GM12801 (cell line): ENCODE results near the gene KCNS1.

Experiments used
- TF ChIP-seq, protein P1 (sequence below): IDR thresholded peaks from one replicate; pipeline ENCODE4 v1.5.1; 2011; ENCODE audit warnings: control low read depth; ENCODE audit not compliant: insufficient read length; ENCODE audit errors: extremely low read depth

KCNS1 gene

DNA sequence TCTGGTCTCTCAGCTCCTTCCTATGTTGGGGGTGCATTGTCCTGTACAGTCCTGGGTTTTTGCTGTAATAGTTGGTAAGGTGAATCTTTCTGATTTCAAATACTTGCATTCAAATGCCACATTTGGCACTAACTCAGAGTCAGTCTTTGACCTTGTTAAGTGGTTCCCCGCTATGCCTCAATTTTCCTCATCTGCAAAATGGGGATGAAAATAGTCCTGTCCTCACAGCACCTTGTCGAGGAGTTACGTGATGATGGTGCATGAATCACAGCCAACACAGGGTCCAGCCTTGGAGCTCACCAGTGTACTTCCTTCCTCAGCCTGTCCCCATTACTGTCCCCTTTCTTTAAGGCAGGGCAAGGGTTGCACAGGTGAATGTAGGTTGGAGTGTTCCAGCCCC, 12.9 kb upstream of the KCNS1 start:
- TF ChIP-seq, protein P1, sequence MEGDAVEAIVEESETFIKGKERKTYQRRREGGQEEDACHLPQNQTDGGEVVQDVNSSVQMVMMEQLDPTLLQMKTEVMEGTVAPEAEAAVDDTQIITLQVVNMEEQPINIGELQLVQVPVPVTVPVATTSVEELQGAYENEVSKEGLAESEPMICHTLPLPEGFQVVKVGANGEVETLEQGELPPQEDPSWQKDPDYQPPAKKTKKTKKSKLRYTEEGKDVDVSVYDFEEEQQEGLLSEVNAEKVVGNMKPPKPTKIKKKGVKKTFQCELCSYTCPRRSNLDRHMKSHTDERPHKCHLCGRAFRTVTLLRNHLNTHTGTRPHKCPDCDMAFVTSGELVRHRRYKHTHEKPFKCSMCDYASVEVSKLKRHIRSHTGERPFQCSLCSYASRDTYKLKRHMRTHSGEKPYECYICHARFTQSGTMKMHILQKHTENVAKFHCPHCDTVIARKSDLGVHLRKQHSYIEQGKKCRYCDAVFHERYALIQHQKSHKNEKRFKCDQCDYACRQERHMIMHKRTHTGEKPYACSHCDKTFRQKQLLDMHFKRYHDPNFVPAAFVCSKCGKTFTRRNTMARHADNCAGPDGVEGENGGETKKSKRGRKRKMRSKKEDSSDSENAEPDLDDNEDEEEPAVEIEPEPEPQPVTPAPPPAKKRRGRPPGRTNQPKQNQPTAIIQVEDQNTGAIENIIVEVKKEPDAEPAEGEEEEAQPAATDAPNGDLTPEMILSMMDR = no peak

DNA sequence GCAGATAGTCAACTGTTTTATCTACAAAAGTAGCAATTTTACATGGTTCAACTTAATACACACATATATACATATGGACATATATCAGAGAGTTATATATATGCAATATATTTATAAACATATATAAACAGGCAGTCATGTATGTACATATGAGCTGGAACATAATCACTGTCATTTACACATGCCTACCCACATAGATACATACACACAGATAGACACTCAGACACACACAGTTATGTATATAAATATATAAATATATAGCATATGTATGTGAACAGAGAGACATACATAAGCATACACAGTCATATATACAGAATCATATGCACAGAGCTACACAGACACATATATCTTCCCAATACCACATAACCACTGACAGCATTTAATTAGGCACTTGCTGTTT, 11.8 kb upstream of the KCNS1 start:
- TF ChIP-seq, protein P1 = no peak

DNA sequence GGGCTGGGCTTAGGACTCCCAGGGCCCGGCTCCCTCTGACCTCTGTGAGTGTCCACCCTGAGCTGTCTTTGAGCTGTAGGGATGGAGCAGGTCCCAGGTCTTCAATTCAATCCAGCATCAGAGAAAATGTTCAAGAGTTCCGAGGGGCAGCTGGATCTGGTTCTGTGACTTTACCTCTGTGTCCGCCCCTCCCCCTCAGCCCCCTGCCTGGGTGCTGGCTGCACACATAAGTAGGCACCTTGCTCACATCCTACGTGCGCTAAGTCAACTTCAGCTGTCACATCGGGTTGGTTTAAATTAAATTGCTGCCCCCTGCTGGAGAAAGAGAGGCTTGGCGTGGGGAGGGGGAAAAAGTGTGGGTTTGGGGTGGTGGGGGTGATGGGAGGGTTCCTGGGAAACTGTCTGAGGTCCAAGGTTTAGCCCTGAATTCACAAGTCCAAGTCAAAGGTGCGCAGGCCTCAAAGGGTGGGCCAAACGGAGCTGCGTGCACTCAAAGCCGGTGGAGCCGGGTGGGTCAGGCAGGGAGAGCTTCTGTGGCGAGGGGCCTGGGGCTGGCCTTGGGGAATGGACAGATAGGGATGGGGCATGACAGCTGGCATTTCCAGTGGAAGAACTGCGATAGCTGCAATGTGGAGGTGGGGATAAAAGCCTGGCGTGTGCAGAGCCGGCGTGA, 11.0 kb upstream of the KCNS1 start:
- TF ChIP-seq, protein P1 = no peak

DNA sequence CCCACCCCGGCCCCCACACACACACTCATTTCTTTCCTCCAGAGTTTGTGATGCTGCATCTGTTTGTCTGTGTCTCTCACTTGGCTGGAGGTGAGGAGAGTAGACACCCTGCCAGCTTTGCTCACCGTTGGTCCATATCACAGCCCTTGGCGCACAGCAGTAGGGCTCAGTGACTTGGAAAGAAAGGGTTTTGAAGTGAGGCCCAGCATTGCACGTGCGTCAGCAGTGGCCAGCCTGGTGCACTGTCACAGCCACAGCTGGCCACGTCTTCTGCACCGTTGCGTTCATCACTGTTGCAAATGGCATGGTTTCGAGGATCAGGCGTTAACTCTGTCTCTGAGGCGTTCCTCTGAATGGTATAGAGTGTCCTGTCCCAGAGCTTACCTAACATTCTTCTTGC, 10.4 kb upstream of the KCNS1 start:
- TF ChIP-seq, protein P1 = no peak

DNA sequence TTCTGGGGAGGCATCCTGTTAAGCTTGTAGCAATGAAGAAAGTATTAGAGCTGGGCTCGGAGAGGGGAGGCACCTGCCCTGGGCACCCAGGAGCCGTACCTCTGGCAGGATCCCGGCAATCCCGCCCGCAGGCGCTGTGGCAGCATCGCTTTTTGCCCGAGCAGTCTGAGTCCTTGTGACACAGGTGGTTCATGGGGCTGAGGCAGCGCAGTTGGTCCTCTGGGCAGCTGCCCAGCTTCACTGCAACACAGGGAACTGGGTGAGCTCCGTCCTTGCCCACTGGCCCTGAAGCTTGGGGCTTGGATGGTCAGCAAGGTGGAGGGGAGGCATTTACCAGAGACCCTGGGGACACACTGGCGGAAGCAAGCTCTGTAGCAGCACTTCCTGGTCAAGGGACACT, 9.4 kb upstream of the KCNS1 start:
- TF ChIP-seq, protein P1 = no peak

DNA sequence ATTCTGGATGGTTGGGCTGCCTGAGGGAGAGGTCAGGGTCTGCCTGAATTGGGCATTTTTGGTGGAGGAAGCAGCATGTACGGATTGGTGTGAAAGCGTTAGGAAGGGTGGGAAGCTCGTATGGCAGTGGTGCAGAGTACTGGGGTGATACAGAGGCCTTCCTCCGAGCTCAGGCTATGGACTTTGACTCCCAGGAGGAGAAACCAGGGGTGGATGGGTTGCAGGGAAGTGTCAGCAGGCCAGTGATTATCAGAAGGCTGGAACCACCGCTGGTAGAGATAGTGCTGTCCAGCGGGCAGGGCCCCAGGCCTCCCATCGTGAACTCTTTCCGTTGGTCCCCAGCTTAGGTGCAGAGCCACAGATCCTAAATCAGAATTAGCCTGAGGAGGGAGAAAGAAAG, 8.7 kb upstream of the KCNS1 start:
- TF ChIP-seq, protein P1 = no peak

DNA sequence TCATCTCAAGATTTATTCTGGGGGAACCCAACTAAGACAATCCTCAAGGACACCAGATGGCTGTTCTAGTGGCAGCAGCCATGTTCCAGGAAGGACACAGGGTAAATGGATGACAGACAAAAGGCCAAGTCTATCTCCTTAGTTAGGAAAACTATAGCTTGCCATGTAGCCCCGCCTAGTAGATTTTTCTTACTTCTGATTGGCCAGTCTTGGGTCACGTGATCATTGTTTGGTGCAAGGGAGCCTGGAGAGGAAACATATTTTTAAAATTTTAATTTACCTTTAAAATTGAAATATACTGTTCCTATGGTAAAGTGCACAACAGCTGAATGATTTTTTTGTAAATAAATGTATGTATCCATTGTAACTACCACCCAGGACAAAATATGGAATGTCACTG, 4.4 kb upstream of the KCNS1 start:
- TF ChIP-seq, protein P1 = no peak

DNA sequence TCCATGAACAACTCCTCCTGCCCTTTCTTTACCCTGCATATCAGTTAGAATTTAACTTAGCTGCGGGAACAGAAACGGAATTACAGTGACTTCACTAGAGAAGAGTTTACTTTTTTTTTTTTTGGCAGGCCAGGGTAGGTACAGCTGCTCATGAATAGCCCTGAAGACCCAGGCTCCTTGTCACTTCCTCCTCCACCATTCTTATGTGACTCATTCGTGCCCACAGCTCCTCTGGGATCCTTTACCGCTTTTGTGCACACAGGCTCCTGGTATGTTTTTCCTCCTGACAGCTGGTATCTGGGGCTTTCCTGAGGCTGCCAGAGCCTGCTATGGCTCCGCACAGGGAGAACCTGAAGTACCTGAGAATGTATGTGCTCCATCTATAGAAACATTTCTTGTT, 3.9 kb upstream of the KCNS1 start:
- TF ChIP-seq, protein P1 = no peak
